HCT116 (cell line): Measurements from ENCODE around the gene NXPH2.

ENCODE experiments used
- CTCF ChIP-seq, 3 experiments: fragments of 200-600 bp in 1 of 3; sonication (generic) in 1 of 3; IDR thresholded peaks in 2 of 3; conservative IDR thresholded peaks in 1 of 3; 2 replicates each; pipeline ENCODE4 v1.5.1; 2012 to 2017; ENCODE audit warnings: low read depth in 2 of 3, low read length in 2 of 3, antibody characterized with exemption in 1 of 3, borderline replicate concordance in 1 of 3, control low read depth in 1 of 3, mild to moderate bottlenecking in 1 of 3, mixed read lengths in 1 of 3, mixed run types in 1 of 3, moderate library complexity in 1 of 3; ENCODE audit not compliant: insufficient read depth in 1 of 3
- EGR1 ChIP-seq: IDR thresholded peaks from 2 replicates; pipeline ENCODE4 v1.6.1; 2012; ENCODE audit warnings: low read depth
- EZH2 ChIP-seq: fragments of 200-600 bp; sonication (generic); IDR thresholded peaks from 2 replicates; pipeline ENCODE4 v1.6.1; 2017; ENCODE audit warnings: antibody characterized with exemption, mixed run types
- FOSL1 ChIP-seq: IDR thresholded peaks from 2 replicates; pipeline ENCODE4 v1.6.1; 2012; ENCODE audit warnings: low read depth
- JUND ChIP-seq: IDR thresholded peaks from 2 replicates; pipeline ENCODE4 v1.6.1; 2012
- POLR2A ChIP-seq: IDR thresholded peaks from 2 replicates; pipeline ENCODE4 v1.7.0; 2011; ENCODE audit warnings: borderline replicate concordance; ENCODE audit not compliant: insufficient read depth, insufficient read length; ENCODE audit errors: extremely low read depth
- POLR2AphosphoS5 ChIP-seq: IDR thresholded peaks from 2 replicates; pipeline ENCODE4 v1.6.1; 2011; ENCODE audit warnings: mild to moderate bottlenecking, low read depth, low read length, moderate library complexity
- REST ChIP-seq: IDR thresholded peaks from 2 replicates; pipeline ENCODE4 v1.6.1; 2012; ENCODE audit warnings: low read depth
- SIN3A ChIP-seq: IDR thresholded peaks from 2 replicates; pipeline ENCODE4 v1.6.1; 2012; ENCODE audit warnings: low read depth
- SP1 ChIP-seq: IDR thresholded peaks from 2 replicates; pipeline ENCODE4 v1.6.1; 2012; ENCODE audit warnings: low read depth
- SRF ChIP-seq: IDR thresholded peaks from 2 replicates; pipeline ENCODE4 v1.6.1; 2012; ENCODE audit warnings: low read depth
- TF ChIP-seq, protein P1 (sequence below): IDR thresholded peaks from 2 replicates; pipeline ENCODE4 v1.6.1; 2012

DNA sequence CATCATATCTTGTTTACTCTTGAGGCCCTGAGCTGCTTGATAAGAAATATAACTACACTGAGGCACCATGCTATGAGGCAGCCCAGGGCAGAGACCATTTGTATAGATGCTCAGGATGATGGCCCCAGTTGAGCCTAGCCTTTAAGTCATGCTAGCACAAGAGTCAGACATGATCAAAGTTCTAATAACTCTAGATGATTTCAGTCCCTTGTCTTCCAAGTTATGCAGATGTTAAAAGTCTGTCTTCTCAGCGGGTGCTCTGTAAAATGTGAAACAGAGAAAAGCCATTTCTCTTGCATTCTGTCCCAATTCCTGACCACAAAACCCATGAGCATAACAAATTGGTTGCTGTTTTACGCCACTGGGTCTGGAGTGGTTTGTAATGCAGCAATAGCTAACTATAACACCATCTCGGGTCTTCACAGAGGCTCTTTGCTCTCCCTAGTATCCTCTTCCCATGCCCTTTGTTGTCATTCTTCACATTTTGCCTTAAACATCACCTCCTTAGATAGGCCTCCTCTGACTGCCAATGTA, 49.6 kb downstream of the NXPH2 start:
- TF ChIP-seq CTCF (IDR thresholded peaks at IDR 0.05 in 2 of 3, conservative IDR thresholded peaks at IDR 0.05 in 1 of 3; ENCODE audit: borderline replicate concordance in 1 of 3, insufficient read depth in 1 of 3, low read depth in 2 of 3, low read length in 2 of 3), result no peak
- TF ChIP-seq POLR2AphosphoS5, result no peak
- TF ChIP-seq POLR2A, result no peak
- no peak for TF ChIP-seq REST
- TF ChIP-seq SIN3A, result no peak
- no peak for TF ChIP-seq EZH2
- no peak for TF ChIP-seq EGR1
- TF ChIP-seq FOSL1, result no peak
- TF ChIP-seq SRF, result no peak
- TF ChIP-seq JUND, result no peak
- TF ChIP-seq, protein P1, sequence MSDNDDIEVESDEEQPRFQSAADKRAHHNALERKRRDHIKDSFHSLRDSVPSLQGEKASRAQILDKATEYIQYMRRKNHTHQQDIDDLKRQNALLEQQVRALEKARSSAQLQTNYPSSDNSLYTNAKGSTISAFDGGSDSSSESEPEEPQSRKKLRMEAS, result no peak
- TF ChIP-seq SP1, result no peak
